IPS-11a (cell line): ENCODE results near the gene COL18A1.
"Not testable (repeated sequence)": the region's sequence is repeated elsewhere in the genome, so short reads cannot be mapped to it uniquely, and the experiment has no call there.

Experiments
- H3K4me3 ChIP-seq: one replicate; pipeline ENCODE4 v1.5.1; 2013; ENCODE audit warnings: low read depth, low read length, control low read depth

Gene COL18A1

GRCh38 chr21:45404730-45405270 lies at the start of gene COL18A1:
TSS of gene COL18A1 (plus strand) at chr21:45405165. CDS start at chr21:45405231, 66 bp downstream.
- peak within 1 kb of the TSS; percentile 62 for H3K4me3 ChIP-seq

DNA sequence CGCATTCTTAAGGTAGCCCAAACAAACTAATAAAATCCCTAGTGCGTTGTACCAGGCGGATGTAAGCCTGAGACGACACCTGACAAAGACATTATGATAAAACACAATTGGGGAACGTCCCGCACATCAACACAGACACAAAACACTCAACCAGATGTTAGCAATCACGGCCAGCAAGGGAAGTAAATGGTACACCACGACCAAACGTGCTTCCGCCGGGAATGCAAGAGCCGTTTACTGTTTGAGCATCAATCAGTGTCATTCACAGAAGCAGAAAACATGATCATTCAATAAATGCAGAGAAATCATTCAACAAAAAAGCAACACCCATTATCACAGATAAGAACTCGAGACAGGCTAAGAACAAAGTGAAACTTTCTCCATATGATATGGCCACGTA lies 49.4 kb upstream of the COL18A1 start:
- H3K4me3 ChIP-seq = no peak overlapping the region

- H3K4me3 ChIP-seq = no peak overlapping the region
Measured at GRCh38 chr21:45356251-45356650, 48.7 kb upstream of the COL18A1 start.

GRCh38 chr21:45356653-45357435 lies 48.1 kb upstream of the COL18A1 start:
- no peak overlapping the region for H3K4me3 ChIP-seq

- H3K4me3 ChIP-seq = no peak overlapping the region
Measured at GRCh38 chr21:45357436-45358260, 47.3 kb upstream of the COL18A1 start.

DNA sequence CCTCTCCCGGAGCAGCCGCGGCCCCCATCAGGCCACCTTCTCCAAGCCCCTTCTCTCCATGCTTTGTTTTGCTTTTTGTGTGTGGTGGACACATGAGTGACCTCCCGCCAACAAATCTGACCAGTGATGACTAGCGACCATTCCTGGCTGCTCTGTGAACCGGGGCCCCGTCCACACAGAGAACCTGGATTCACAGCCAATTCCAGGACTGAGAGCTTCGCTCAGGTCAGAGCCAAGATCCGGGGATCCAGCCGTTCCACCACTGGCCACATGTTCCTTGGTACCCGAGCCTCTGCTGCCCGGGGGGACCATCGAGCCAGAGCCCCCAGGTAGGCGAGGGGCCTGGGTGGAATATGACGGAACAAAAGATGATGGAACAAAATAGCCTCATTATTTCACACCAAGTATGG lies 46.7 kb upstream of the COL18A1 start:
- no peak overlapping the region for H3K4me3 ChIP-seq

DNA sequence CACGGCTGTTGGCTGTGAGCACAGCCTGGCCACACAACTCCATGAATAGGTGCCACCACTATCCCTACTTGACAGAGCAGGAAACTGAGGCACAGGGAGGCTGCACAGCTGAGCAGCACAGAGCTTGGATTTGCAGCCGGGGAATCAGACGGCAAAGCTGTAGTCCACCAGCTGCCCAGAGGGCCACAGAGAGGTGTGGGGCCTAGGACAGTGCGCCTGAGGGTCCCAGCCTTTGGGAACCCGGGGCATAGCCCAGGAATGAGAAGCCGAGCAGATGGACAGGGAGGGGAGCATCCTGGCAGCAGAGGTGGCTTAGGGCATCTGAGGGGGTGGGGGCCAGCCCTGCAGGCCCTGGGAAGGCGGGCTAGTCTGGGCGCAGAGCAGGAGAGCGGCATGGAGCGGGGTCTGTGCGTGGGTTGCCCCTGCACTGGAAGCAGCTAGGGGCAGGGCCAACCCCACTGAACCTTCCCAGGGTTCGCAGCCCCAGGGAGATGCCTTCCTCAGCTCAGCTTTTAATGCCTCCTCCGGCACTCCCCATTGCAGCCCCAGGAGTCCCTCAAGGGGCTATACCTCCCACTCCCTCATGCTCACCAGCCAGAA lies 46.2 kb upstream of the COL18A1 start:
- H3K4me3 ChIP-seq = no peak overlapping the region

- no peak overlapping the region for H3K4me3 ChIP-seq
Measured at GRCh38 chr21:45359451-45360217, 45.3 kb upstream of the COL18A1 start.

DNA sequence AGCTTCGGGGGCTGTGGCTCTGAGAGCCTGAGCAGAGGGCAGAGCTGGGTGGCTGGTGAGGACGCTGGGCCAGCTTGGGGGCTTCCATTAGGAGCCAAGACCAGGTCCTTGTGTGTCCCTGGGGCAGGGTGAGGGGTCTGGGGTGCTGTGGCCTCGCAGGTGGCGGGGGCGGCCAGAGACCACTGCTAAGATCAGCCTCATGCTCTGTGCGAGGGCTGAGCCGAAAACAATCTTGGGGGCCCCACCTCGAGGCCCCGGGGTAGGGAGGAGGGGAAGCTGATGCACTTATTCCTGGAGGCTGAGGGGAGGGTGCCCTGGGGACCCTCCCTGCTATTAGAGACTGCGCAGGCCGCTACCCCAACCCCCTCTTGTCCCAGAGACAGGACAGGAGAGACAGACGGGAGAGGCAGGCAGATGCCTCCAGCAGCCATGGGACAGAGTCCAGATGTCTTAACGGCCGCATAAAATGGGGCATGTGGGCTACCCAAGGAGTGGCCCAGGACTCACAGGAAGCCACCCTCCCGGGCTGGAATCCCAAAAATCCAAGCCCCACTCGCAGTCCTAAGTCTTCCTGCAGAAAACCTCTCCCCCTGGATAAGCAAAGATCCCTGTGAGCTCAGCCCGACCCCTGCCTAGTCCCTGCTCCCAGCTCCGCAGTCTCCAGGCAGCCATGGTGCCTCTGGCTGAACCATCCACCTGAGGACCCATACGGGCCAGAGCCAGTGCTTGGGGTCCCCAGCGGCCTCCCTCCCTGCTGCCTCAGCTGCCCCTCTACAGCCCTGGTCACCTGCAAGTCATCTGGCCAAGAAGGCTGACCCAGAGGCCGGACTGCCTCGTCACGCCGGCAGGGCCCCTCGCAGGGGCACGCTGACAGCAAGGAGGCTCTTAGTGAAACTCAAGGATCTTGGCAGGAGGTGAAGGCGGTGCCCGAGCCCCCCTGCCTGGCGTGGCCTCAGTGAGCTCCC lies 43.6 kb upstream of the COL18A1 start:
- no peak overlapping the region for H3K4me3 ChIP-seq

GRCh38 chr21:45362077-45362747 lies 42.8 kb upstream of the COL18A1 start:
- no peak overlapping the region for H3K4me3 ChIP-seq

DNA sequence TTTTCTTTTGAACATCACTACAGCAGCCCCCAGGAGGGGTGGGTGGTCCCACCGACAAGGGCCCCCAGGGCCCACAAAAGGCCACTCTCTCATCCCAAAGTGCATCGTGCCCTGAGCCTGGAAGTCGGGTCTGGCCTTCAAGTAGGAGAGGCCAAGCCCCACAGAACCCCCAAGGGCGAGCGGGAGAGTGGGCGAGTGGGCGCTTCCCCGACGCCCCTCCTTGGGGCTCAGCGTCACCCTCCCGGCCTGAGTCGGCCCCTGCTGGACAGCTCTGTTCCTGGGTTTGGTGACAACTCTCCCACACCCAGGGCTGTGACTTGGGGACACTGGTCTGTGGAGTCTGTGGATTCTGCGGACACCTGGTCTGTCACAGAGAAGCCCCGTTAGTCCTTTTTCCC lies 42.2 kb upstream of the COL18A1 start:
- H3K4me3 ChIP-seq = no peak overlapping the region

GRCh38 chr21:45363272-45363671 lies 41.7 kb upstream of the COL18A1 start:
- H3K4me3 ChIP-seq = not testable (repeated sequence)

- H3K4me3 ChIP-seq = no peak overlapping the region
Measured at GRCh38 chr21:45363921-45364467, 41.0 kb upstream of the COL18A1 start.

GRCh38 chr21:45364468-45365185 lies 40.3 kb upstream of the COL18A1 start:
- H3K4me3 ChIP-seq = no peak overlapping the region

GRCh38 chr21:45365186-45365607 lies 39.8 kb upstream of the COL18A1 start:
- no peak overlapping the region for H3K4me3 ChIP-seq

DNA sequence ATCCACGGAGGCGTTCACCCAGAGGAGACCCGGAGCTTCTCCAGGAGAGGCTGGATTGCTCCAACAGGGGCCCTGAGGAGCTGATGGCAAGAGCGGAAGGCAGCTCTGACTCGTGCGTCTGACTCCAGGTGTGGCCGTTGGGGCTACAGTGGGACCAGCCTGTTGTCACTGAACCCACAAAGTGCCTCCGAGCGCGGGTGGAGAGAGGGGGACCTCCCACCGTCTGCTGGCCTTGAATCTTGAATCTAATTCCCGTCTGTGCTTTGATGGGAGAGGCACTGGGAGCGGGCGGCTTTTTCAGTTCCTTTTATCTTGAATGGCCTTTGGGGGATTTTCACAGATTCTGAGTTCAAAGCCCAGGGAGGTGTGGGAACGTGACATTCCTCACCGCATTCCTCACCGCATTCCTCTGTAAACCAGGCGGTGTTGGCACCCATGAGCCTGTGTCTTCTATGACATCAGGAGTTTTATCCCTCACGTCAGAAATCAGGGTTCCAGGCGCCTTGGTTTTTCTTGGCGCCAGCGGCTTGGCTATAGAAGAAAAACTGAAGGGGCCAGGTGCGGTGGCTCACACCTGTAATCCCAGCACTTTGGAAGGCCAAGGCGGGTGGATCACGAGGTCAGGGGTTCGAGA lies 39.2 kb upstream of the COL18A1 start:
- no peak overlapping the region for H3K4me3 ChIP-seq

GRCh38 chr21:45366476-45366875 lies 38.5 kb upstream of the COL18A1 start:
- no peak overlapping the region for H3K4me3 ChIP-seq
